IMR-90 (cell line): ENCODE measurements around the gene SLC6A2. TPM values are rescaled to one million over a fixed set of nuclear protein-coding genes. Genes with fewer than 3 reads are reported as not detected.

ENCODE experiments used
- ATAC-seq: fragments of 200-7000 bp; cut with Tn5 transposase; 2 replicates; pipeline ENCODE4 v1.9.1; 2020; ENCODE audit warnings: low read depth, mild to moderate bottlenecking, moderate library complexity
- BruUV-seq: library from RNA; stranded (reverse); fragments of 400-500 nt; replicated peaks from 2 replicates; lab custom pipeline; 2021; lab: Mats Ljungman, UMichigan
- CTCF ChIA-PET: fragments of 300-600 bp; formaldehyde crosslinking; extraction: SDS; loops from one replicate; lab custom pipeline; 2021; ENCODE audit warnings: antibody characterized with exemption; lab: Yijun Ruan, JAX
- POLR2A ChIA-PET: fragments of 300-600 bp; sonication (Branson Sonifier 250); formaldehyde crosslinking; loops from one replicate; lab custom pipeline; 2022; ENCODE audit warnings: antibody characterized with exemption; ENCODE audit not compliant: unreplicated experiment; lab: Charles Lee
- DNase-seq: peaks from one replicate; pipeline ENCODE4 v3.0.0; 2013
- H2AFZ ChIP-seq: replicated peaks from 2 replicates; pipeline ENCODE3; 2013; ENCODE audit warnings: low read length, mild to moderate bottlenecking; ENCODE audit not compliant: poor library complexity
- H2AK5ac ChIP-seq: 2 replicates; pipeline ENCODE4 v1.6.1; 2013; ENCODE audit warnings: low read depth, low read length, inconsistent platforms
- H2AK9ac ChIP-seq: replicated peaks from 2 replicates; pipeline ENCODE3; 2013; ENCODE audit warnings: mild to moderate bottlenecking, low read depth, low read length, moderate library complexity; ENCODE audit not compliant: poor library complexity
- H2BK120ac ChIP-seq: 2 replicates; pipeline ENCODE4 v1.6.1; 2013; ENCODE audit warnings: low read depth, low read length, inconsistent platforms
- H2BK15ac ChIP-seq: 3 replicates; pipeline ENCODE4 v1.6.1; 2013; ENCODE audit warnings: low read depth, low read length, inconsistent platforms
- H2BK20ac ChIP-seq: 2 replicates; pipeline ENCODE4 v1.6.1; 2013; ENCODE audit warnings: low read depth, mild to moderate bottlenecking, inconsistent platforms, low read length, moderate library complexity
- H2BK5ac ChIP-seq: 2 replicates; pipeline ENCODE4 v1.6.1; 2013; ENCODE audit warnings: mild to moderate bottlenecking, low read depth, low read length, inconsistent platforms; ENCODE audit not compliant: poor library complexity, severe bottlenecking
- H3K14ac ChIP-seq: replicated peaks from 2 replicates; pipeline ENCODE4 v1.6.1; 2013; ENCODE audit warnings: low read depth, low read length, inconsistent platforms
- H3K18ac ChIP-seq: 2 replicates; pipeline ENCODE4 v1.6.1; 2013; ENCODE audit warnings: low read depth, low read length, control low read depth
- H3K23ac ChIP-seq: 2 replicates; pipeline ENCODE4 v1.6.1; 2013; ENCODE audit warnings: low read depth, low read length, inconsistent platforms
- H3K27ac ChIP-seq: 2 replicates; pipeline ENCODE4 v1.5.1; 2013; ENCODE audit warnings: mild to moderate bottlenecking, control low read depth, low read length; ENCODE audit not compliant: insufficient read depth
- H3K27me3 ChIP-seq: 2 replicates; pipeline ENCODE4 v1.6.1; 2013; ENCODE audit warnings: low read length; ENCODE audit not compliant: control insufficient read depth, insufficient read depth
- H3K36me3 ChIP-seq: 2 replicates; pipeline ENCODE4 v1.6.1; 2013; ENCODE audit warnings: low read length, mixed read lengths; ENCODE audit not compliant: control insufficient read depth, insufficient read depth
- H3K4ac ChIP-seq: 2 replicates; pipeline ENCODE4 v1.6.1; 2013; ENCODE audit warnings: low read depth, low read length, inconsistent platforms
- H3K4me1 ChIP-seq: 2 replicates; pipeline ENCODE4 v1.6.1; 2013; ENCODE audit warnings: low read length, mixed read lengths; ENCODE audit not compliant: control insufficient read depth, insufficient read depth
- H3K4me2 ChIP-seq: 2 replicates; pipeline ENCODE4 v1.6.1; 2013; ENCODE audit warnings: low read depth, mild to moderate bottlenecking, control low read depth, low read length, moderate library complexity
- H3K4me3 ChIP-seq: 2 replicates; pipeline ENCODE4 v1.5.1; 2013; ENCODE audit warnings: low read depth, mild to moderate bottlenecking, control low read depth, low read length, moderate library complexity; ENCODE audit not compliant: insufficient read depth
- H3K56ac ChIP-seq: 2 replicates; pipeline ENCODE4 v1.6.1; 2013; ENCODE audit warnings: low read length, inconsistent platforms; ENCODE audit not compliant: insufficient read depth; ENCODE audit errors: extremely low read depth
- H3K79me1 ChIP-seq, 2 experiments: 2 replicates each; pipeline ENCODE4 v1.6.1; 2013; ENCODE audit warnings: low read length in 2 of 2, inconsistent platforms in 1 of 2, low read depth in 1 of 2
- H3K9ac ChIP-seq: 2 replicates; pipeline ENCODE4 v1.6.1; 2013; ENCODE audit warnings: low read depth, low read length, control low read depth
- H3K9me1 ChIP-seq: 2 replicates; pipeline ENCODE4 v1.6.1; 2013; ENCODE audit warnings: low read length, inconsistent platforms; ENCODE audit not compliant: insufficient read depth
- H3K9me3 ChIP-seq: 2 replicates; pipeline ENCODE4 v1.6.1; 2013; ENCODE audit warnings: low read length; ENCODE audit not compliant: control insufficient read depth, insufficient read depth
- H4K20me1 ChIP-seq: 2 replicates; pipeline ENCODE4 v1.6.1; 2013; ENCODE audit warnings: low read length, inconsistent platforms; ENCODE audit not compliant: insufficient read depth
- H4K5ac ChIP-seq: 2 replicates; pipeline ENCODE4 v1.6.1; 2013; ENCODE audit warnings: mild to moderate bottlenecking, low read depth, low read length, control low read depth
- H4K8ac ChIP-seq, 2 experiments: 2 replicates each; pipeline ENCODE4 v1.6.1; 2013; ENCODE audit warnings: low read depth in 2 of 2, low read length in 2 of 2, control low read depth in 1 of 2, inconsistent platforms in 1 of 2
- H4K91ac ChIP-seq: 2 replicates; pipeline ENCODE4 v1.6.1; 2013; ENCODE audit warnings: low read depth, low read length, inconsistent platforms; ENCODE audit not compliant: insufficient read depth
- CEBPB ChIP-seq: IDR thresholded peaks from 2 replicates; pipeline ENCODE4 v1.6.1; 2012; ENCODE audit warnings: low read depth, low read length, improper control_type of control experiment
- CTCF ChIP-seq: conservative IDR thresholded peaks from 2 replicates; pipeline ENCODE4 v1.5.1; 2012; ENCODE audit warnings: mild to moderate bottlenecking, low read depth, low read length, improper control_type of control experiment
- ELK1 ChIP-seq: fragments of 150-350 bp; IDR thresholded peaks from 2 replicates; pipeline ENCODE4 v1.6.1; 2016; ENCODE audit warnings: low read depth, mild to moderate bottlenecking, low read length, moderate library complexity, borderline replicate concordance
- MAFK ChIP-seq: IDR thresholded peaks from 2 replicates; pipeline ENCODE4 v1.6.1; 2012; ENCODE audit warnings: low read depth, low read length, improper control_type of control experiment
- MXI1 ChIP-seq: IDR thresholded peaks from 2 replicates; pipeline ENCODE4 v1.6.1; 2012; ENCODE audit warnings: low read depth, mild to moderate bottlenecking, low read length, moderate library complexity, borderline replicate concordance
- RCOR1 ChIP-seq: IDR thresholded peaks from 2 replicates; pipeline ENCODE4 v1.6.1; 2012; ENCODE audit warnings: mild to moderate bottlenecking, low read length, improper control_type of control experiment; ENCODE audit not compliant: insufficient replicate concordance
- RFX5 ChIP-seq: IDR thresholded peaks from 2 replicates; pipeline ENCODE4 v1.8.0; 2012; ENCODE audit warnings: low read depth, mild to moderate bottlenecking, low read length, moderate library complexity
- SMC3 ChIP-seq: fragments of 150-350 bp; IDR thresholded peaks from 2 replicates; pipeline ENCODE4 v1.6.1; 2016; ENCODE audit warnings: low read depth, mild to moderate bottlenecking, antibody characterized with exemption, low read length, moderate library complexity
- WGBS, 2 experiments: methylation state at CpG; one replicate each; pipeline versions ENCODE4 v1.1.5 to v1.1.7; 2013; ENCODE audit warnings: missing lambda C conversion rate in 2 of 2; ENCODE audit not compliant: insufficient read length in 1 of 2; ENCODE audit errors: extremely low coverage in 2 of 2; 5-methylcytosine and 5-hydroxymethylcytosine counted together
- dilution Hi-C: fragments of 300-500 bp; cut with HindIII; formaldehyde crosslinking; loops from one replicate; pipeline ENCODE4 v1.14.3; 2018; ENCODE audit warnings: low sequenced_read_pairs; ENCODE audit not compliant: unreplicated experiment
- in situ Hi-C: fragments of 300-500 bp; cut with MboI; formaldehyde crosslinking; loops from 3 replicates; pipeline ENCODE4 v1.14.3; 2019; ENCODE audit warnings: low sequenced_read_pairs, inconsistent platforms, mixed read lengths
- intact Hi-C: fragments of 100-400 bp; cut with micrococcal nuclease; formaldehyde crosslinking; loops from 2 replicates; pipeline ENCODE4 v1.10.0; 2022
- polyA plus RNA-seq, 3 experiments: library from polyadenylated mRNA; depleted of rRNA; stranded (reverse); fragments of >200 nt; gene quantifications; 2 replicates each; pipeline ENCODE4 v1.2.3, GENCODE V29; 2012; ENCODE audit warnings: low replicate concordance in 1 of 3
- total RNA-seq: library from RNA; depleted of rRNA; stranded (reverse); fragments of >200 nt; gene quantifications from 2 replicates; pipeline ENCODE4 v1.2.3, GENCODE V29; 2012

The SLC6A2 gene
- total and polyA plus RNA-seq, 2 of the 4 experiments (the other 2 are of a cell fraction): not detected

- CTCF ChIA-PET: no interaction called here
- in situ Hi-C loops: no loop called here
- POLR2A ChIA-PET: no interaction called here
- Histone ChIP-seq H3K36me3 (no peaks in the 10 kb centered on the region), H3K27me3 (no peaks in the 10 kb centered on the region; the same call in 1 of the 2 replicates), H3K4me3 (no peak overlapping the region), H3K18ac (no peak overlapping the region), H2BK5ac (no peak overlapping the region), H2AK9ac (no peak overlapping the region), H3K14ac (no peak overlapping the region), H4K5ac (no peak overlapping the region), H2BK20ac (no peak overlapping the region), H4K8ac (no peak overlapping the region), H3K9ac (no peak overlapping the region), H3K79me1 (no peaks in the 10 kb centered on the region), H3K56ac (no peak overlapping the region), H3K4ac (no peak overlapping the region), H3K4me2 (no peak overlapping the region), H3K9me1 (no peaks in the 10 kb centered on the region), H3K9me3 (no peaks in the 10 kb centered on the region), H2BK15ac (no peak overlapping the region), H3K4me1 (no peaks in the 10 kb centered on the region), H3K27ac (no peak overlapping the region), H2AFZ (no peak overlapping the region), H2AK5ac (no peak overlapping the region), H4K91ac (no peak overlapping the region), H4K20me1 (no peaks in the 10 kb centered on the region), H2BK120ac (no peak overlapping the region), H3K23ac (no peak overlapping the region)
- no peak for DNase-seq
- dilution Hi-C loops: no loop called here
- BruUV-seq: no TSS peak
- WGBS, 2 experiments: 40% methylated on average over 1 of the region's 6 CpGs; no CpG with 5 or more reads in 1 of the 2 experiments
- ATAC-seq: no peak
- TF ChIP-seq SMC3 (no peak), ELK1 (no peak), CEBPB (no peak), MAFK (no peak), MXI1 (no peak), CTCF (no peak), RCOR1 (no peak), RFX5 (no peak)
- intact Hi-C loops: no loop called here
These were observed 42.0 kb upstream of the SLC6A2 start for GRCh38 chr16:55613613-55614335.
